SK-N-MC (cell line): ENCODE measurements around the gene ATP1A3.

Experiments
- EZH2 ChIP-seq: fragments of 200-600 bp; sonication (generic); IDR thresholded peaks from one replicate; pipeline ENCODE4 v1.6.1; 2017; ENCODE audit warnings: antibody characterized with exemption
- POLR2AphosphoS5 ChIP-seq: IDR thresholded peaks from 2 replicates; pipeline ENCODE4 v1.6.1; 2012; ENCODE audit warnings: mild to moderate bottlenecking, low read depth, low read length, borderline replicate concordance

GRCh38 chr19:41936961-41937360 lies 57.1 kb downstream of the ATP1A3 start:
- TF ChIP-seq EZH2 (no peak), POLR2AphosphoS5 (no peak)
